Activated CD4-positive, alpha-beta T cell treated with anti-CD3 and anti-CD28 coated beads for 36 hours (primary cell): ENCODE data around the gene CCDC77. TPM values are rescaled to one million over a fixed set of nuclear protein-coding genes. Genes with fewer than 3 reads are reported as not detected.

Experiments
- ATAC-seq: fragments of 200-7000 bp; cut with Tn5 transposase; one replicate; pipeline ENCODE4 v1.10.0; 2021; ENCODE audit warnings: mild to moderate bottlenecking, moderate library complexity
- CTCF ChIA-PET: fragments of 350-600 bp; sonication (Branson Sonifier 250); formaldehyde crosslinking; loops from one replicate; lab custom pipeline; 2021; ENCODE audit warnings: antibody characterized with exemption; lab: Charles Lee
- POLR2A ChIA-PET: fragments of 350-600 bp; sonication (Branson Sonifier 250); formaldehyde crosslinking; loops from one replicate; lab custom pipeline; 2021; ENCODE audit warnings: antibody characterized with exemption, inconsistent platforms; lab: Charles Lee
- DNase-seq: peaks from one replicate; pipeline ENCODE4 v3.0.0-alpha.2; 2020
- H3K27ac Mint-ChIP-seq: one replicate; pipeline ENCODE4 v1.8.0; 2021; ENCODE audit warnings: mixed read lengths
- H3K27me3 Mint-ChIP-seq: one replicate; pipeline ENCODE4 v1.8.0; 2021; ENCODE audit warnings: mixed read lengths
- H3K36me3 Mint-ChIP-seq: one replicate; pipeline ENCODE4 v1.8.0; 2021; ENCODE audit warnings: low read depth, mixed read lengths
- H3K4me1 Mint-ChIP-seq: one replicate; pipeline ENCODE4 v1.8.0; 2021; ENCODE audit warnings: mixed read lengths
- H3K4me3 Mint-ChIP-seq: one replicate; pipeline ENCODE4 v1.8.0; 2021; ENCODE audit warnings: mild to moderate bottlenecking, moderate library complexity, mixed read lengths
- H3K9me3 Mint-ChIP-seq: one replicate; pipeline ENCODE4 v1.8.0; 2021; ENCODE audit warnings: low read depth, mixed read lengths
- intact Hi-C, 2 experiments: fragments of 100-400 bp; cut with DNase I in 1 of 2; cut with micrococcal nuclease in 1 of 2; formaldehyde crosslinking; loops; one replicate each; pipeline versions ENCODE4 v1.14.2 to v1.15.1; 2022 to 2024; cut with DNase I, micrococcal nuclease
- total RNA-seq, 2 experiments: library from RNA; stranded (reverse); gene quantifications; one replicate each; pipeline ENCODE4 v1.2.3, GENCODE V29; 2021

The CCDC77 gene
- total RNA-seq, 2 experiments from 2014 or later, result 17.3 to 18.7 TPM

DNA sequence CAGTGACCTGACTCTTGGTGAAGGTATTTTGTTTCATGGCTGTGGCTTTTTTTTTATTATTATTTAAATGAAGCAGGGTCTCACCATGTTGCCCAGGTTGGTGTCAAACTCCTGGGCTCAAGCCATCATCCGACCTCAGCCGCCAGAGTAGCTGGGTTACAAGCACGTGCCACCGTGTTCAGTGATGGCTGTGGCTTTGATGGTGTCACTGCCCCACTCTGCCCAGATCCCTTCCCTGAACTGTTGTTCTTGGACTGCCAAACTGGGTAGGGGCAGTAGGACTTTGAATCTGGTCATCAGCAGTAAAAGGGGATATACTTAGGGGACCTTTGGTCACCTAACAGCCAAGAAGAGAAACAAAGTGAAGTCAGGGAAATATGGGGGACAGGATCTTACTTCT lies 77.7 kb downstream of the CCDC77 start:
- H3K27ac Mint-ChIP-seq, result no peak overlapping the region
- H3K4me1 Mint-ChIP-seq, result no peaks in the 10 kb centered on the region
- ATAC-seq (no peak), DNase-seq (no peak)
- CTCF ChIA-PET, result interaction anchor here (1.0 kb wide), 1 partner anchor 58 kb away, joined by 3 read pairs; no protein-coding TSS in a partner anchor
- intact Hi-C loops, result no loop called here
- POLR2A ChIA-PET, result no interaction called here
- H3K27me3 Mint-ChIP-seq, result peaks cover 9% of the 10 kb centered on the region
- no peak overlapping the region for H3K4me3 Mint-ChIP-seq
- H3K36me3 Mint-ChIP-seq, result no peaks in the 10 kb centered on the region
- no peaks in the 10 kb centered on the region for H3K9me3 Mint-ChIP-seq

DNA sequence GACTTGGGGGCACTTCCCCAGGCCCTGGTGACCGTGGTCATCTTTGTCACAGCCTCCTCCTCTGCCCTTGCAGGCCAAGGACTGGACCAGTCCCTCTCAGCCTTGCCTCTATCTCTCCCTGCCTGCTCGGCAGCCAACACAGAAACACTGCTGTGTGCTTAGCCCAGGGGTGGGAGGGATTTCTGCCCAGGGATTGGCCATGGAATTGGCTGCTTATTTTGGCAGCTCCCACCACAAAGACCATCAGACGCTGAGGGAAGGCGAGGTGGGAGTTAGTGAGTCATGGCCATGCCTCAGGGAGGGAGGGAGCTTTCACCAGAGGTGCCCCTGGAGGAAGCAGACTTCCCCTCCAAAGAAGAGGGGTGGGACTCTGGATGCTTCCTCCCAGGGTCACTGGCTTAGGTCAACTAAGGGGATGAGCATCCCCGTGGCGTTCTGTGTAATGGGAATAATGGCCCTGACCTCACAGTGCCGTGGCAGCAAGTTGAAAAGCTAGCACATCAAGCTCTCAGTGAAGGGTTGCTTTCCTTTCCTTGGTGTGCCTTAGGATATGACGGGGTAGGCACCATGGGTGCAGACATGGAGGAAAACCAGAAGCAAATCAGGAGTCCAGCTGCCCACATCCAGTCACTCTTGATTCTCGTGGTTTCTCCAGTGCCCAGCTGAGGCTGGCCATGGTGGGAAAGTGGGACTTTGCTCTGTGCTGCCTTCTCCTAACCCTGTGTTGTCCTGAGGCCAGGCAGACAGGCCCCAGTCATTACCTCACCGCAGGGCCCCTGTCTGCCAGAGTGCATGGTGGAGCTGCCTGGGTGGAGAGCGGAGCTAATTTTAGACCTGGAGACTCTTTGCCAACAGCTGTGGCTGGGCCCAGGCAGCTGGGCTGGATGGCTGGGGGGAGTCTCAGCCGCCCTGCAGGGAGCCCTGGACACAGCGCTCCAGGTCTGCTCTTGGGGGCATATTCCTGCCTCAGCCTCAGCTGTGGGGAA lies 79.7 kb downstream of the CCDC77 start:
- ATAC-seq (no peak), DNase-seq (no peak)
- H3K4me1 Mint-ChIP-seq, result no peaks in the 10 kb centered on the region
- H3K36me3 Mint-ChIP-seq, result no peaks in the 10 kb centered on the region
- ChIA-PET CTCF (interaction anchor here (0.5 to 0.6 kb wide), 2 partner anchors 10 to 63 kb away, joined by 3 read pairs; no protein-coding TSS in a partner anchor), POLR2A (interaction anchor here (0.6 kb wide), 1 partner anchor 19 kb away, joined by 3 read pairs; no protein-coding TSS in a partner anchor)
- H3K27me3 Mint-ChIP-seq, result peaks cover 5% of the 10 kb centered on the region
- no peak overlapping the region for H3K4me3 Mint-ChIP-seq
- H3K9me3 Mint-ChIP-seq, result no peaks in the 10 kb centered on the region
- intact Hi-C loops, result no loop called here
- no peak overlapping the region for H3K27ac Mint-ChIP-seq

DNA sequence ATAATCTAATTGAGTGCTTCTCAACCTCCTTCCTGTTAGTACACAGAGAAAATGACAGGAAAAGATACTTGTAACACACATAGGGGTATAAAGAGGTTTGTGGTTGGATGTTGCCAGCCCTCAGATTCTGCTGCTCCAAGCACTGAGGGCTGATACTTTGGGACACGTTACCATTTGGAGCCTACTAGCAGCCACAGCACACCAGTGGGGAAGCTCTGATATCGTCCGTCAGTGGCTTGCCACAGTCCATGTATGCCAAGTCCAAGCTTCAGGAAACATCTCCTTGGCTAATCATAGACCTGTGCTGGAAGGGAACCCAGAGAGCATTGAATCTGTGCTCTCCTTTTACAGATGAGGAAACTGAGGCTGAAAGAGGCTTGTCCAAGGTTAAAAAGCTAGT lies 80.6 kb downstream of the CCDC77 start:
- Mint-ChIP-seq H3K36me3 (no peaks in the 10 kb centered on the region), H3K4me3 (no peak overlapping the region), H3K4me1 (peaks cover under 1% of the 10 kb centered on the region), H3K27ac (no peak overlapping the region), H3K9me3 (peaks cover 4% of the 10 kb centered on the region), H3K27me3 (peaks cover 5% of the 10 kb centered on the region)
- CTCF ChIA-PET, result interaction anchor here (0.7 kb wide), 1 partner anchor 27 kb away, joined by 4 read pairs; no protein-coding TSS in a partner anchor
- ATAC-seq (no peak), DNase-seq (no peak)
- POLR2A ChIA-PET, result no interaction called here
- intact Hi-C loops, result no loop called here

DNA sequence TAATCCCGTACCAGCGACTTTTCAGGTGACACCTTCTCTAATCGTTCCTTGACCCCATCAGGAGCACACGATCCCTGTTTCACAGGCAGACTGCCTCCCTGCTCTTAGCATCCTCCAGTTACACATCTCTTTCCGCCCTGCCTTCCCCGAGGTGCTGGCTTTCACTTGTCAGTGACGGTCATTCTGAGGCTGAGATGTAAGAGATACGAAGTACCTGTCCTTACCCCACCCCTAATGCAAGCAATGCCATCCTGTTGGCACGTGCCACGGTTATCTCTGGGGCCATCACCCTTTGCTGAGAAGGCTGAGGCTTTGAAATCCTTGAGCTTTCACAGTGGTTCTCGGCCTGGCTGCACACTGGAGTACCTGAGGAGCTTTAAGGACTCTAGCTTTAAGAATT lies 82.7 kb downstream of the CCDC77 start:
- POLR2A ChIA-PET, result no interaction called here
- no peak overlapping the region for H3K4me3 Mint-ChIP-seq
- CTCF ChIA-PET, result interaction anchor here (1.4 to 3.8 kb wide), 2 partner anchors 30 to 35 kb away, joined by 4 to 14 read pairs; no protein-coding TSS in a partner anchor
- H3K27ac Mint-ChIP-seq, result no peak overlapping the region
- no peaks in the 10 kb centered on the region for H3K36me3 Mint-ChIP-seq
- no peak for ATAC-seq
- DNase-seq, result no peak
- peaks cover 5% of the 10 kb centered on the region for H3K27me3 Mint-ChIP-seq
- peaks cover 7% of the 10 kb centered on the region for H3K4me1 Mint-ChIP-seq
- intact Hi-C loops, result no loop called here
- peaks cover 9% of the 10 kb centered on the region for H3K9me3 Mint-ChIP-seq

DNA sequence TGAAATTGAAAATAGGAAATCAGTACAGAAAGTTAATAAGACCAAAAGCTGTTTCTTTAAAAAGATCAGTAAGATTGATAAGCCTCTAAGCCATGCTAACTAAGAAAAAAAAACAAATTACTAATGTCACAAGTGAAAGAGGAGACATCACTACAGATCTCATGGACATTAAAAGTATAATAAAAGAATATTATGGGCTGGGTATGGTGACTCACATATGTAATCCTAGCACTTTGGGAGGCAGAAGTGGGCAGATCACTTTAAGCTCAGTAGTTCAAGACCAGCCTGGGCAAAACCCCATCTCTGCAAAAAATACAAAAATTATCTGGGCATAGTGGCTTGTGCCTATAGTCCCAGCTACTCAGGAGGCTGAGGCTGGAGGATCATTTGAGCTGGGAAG lies 88.8 kb downstream of the CCDC77 start:
- Mint-ChIP-seq H3K27me3 (no peaks in the 10 kb centered on the region), H3K36me3 (peaks cover 4% of the 10 kb centered on the region), H3K27ac (no peak overlapping the region), H3K4me3 (no peak overlapping the region), H3K9me3 (peaks cover 18% of the 10 kb centered on the region), H3K4me1 (peaks cover 7% of the 10 kb centered on the region)
- CTCF ChIA-PET, result no interaction called here
- no peak for ATAC-seq
- no peak for DNase-seq
- POLR2A ChIA-PET, result no interaction called here
- intact Hi-C loops, result no loop called here

Other genes starting within 250 kb of the CCDC77 start
- under 1 TPM; 0.35 to 0.37 TPM for gene SLC6A12, start 187.5 kb upstream of the CCDC77 start, total RNA-seq
- gene SLC6A13, start 138.8 kb upstream of the CCDC77 start, total RNA-seq, result under 1 TPM; 0.16 to 0.30 TPM
- gene KDM5A, start 12.3 kb upstream of the CCDC77 start, total RNA-seq, result 10 to 100 TPM; 40.3 to 58.7 TPM
- 1 to 10 TPM; 2.2 to 3.3 TPM for gene B4GALNT3, start 58.3 kb downstream of the CCDC77 start, total RNA-seq